Mucosa of rectum (tissue), 2 donors: ENCODE measurements around the gene UBXN11.

Source experiments
- H3K27ac ChIP-seq, 2 donors: one replicate each; pipeline ENCODE4 v1.7.0; 2013; ENCODE audit warnings: inconsistent platforms in 2 of 2, low read depth in 2 of 2, low read length in 2 of 2
- H3K27me3 ChIP-seq, 2 donors: one replicate each; pipeline ENCODE4 v1.7.0; 2013; ENCODE audit warnings: low read length in 2 of 2; ENCODE audit not compliant: control insufficient read depth in 2 of 2, insufficient read depth in 2 of 2
- H3K36me3 ChIP-seq, 2 donors: one replicate each; pipeline ENCODE4 v1.7.0; 2013; ENCODE audit warnings: low read length in 2 of 2; ENCODE audit not compliant: control insufficient read depth in 2 of 2, insufficient read depth in 2 of 2
- H3K4me1 ChIP-seq, 2 donors: one replicate each; pipeline ENCODE4 v1.7.0; 2013; ENCODE audit warnings: low read length in 2 of 2, mild to moderate bottlenecking in 1 of 2; ENCODE audit not compliant: control insufficient read depth in 2 of 2, insufficient read depth in 2 of 2
- H3K4me3 ChIP-seq, 2 donors: one replicate each; pipeline ENCODE4 v1.7.0; 2013; ENCODE audit warnings: low read length in 2 of 2
- H3K9ac ChIP-seq, 2 donors: one replicate each; pipeline ENCODE4 v1.7.0; 2013; ENCODE audit warnings: low read length in 2 of 2, low read depth in 1 of 2, mild to moderate bottlenecking in 1 of 2
- H3K9me3 ChIP-seq, 2 donors: one replicate each; pipeline ENCODE4 v1.7.0; 2013; ENCODE audit warnings: low read length in 2 of 2; ENCODE audit not compliant: control insufficient read depth in 2 of 2
- donor health status: healthy.
- donor health status: Normal muscosa, but diverticular disease.

The UBXN11 gene, protein sequence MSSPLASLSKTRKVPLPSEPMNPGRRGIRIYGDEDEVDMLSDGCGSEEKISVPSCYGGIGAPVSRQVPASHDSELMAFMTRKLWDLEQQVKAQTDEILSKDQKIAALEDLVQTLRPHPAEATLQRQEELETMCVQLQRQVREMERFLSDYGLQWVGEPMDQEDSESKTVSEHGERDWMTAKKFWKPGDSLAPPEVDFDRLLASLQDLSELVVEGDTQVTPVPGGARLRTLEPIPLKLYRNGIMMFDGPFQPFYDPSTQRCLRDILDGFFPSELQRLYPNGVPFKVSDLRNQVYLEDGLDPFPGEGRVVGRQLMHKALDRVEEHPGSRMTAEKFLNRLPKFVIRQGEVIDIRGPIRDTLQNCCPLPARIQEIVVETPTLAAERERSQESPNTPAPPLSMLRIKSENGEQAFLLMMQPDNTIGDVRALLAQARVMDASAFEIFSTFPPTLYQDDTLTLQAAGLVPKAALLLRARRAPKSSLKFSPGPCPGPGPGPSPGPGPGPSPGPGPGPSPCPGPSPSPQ

DNA sequence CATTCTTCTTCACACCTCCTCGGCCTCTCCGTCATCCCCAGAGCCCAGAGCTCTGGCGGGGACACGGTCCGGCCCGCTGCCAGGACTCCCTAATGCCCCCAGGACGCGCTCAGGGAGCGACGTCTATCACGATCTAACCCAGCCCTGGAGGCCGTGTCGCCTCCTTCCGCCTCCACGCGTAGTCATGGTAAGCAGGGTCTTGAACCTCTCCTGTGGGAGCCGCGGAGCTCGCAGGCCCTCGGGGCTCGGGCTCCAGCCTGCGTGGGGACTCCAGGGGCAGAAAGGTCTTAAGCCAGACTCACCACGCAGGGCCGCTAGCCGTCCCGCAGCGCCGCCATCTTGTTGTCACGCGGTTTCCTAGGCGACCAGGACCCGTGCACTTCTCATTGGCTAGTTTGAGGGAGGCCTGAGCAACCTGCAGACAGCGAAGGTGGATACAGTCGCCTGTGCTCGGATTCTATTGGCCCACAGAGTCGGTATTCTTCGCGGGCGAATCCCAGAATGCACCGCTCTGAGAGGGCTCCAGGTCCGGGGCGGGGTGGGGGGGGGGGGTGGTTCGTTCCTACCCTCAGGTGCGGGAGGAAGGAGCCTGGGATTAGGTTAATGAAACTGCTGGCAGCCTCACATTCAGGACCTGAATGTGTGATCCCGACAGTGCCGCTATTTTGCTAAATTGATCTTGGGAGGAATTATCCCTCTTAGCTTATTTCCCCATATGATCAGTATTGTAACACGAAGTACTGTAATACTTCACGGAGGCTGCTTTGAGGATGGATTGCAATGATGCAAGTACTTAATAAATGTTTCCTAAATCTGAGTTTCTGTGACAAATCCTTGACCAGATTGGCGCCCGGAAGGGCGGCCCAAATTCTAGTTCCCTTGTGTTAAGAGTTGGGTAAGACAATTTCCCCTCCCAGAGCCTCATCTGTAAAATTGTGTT lies at the start of gene UBXN11:
Gene UBXN11, minus strand, starts transcription at position 347 of the 940 bp plus-strand sequence. CDS start 3,753 bp downstream, outside the sequence.
- peak within 1 kb of the TSS; percentile 74 to 75 for H3K9ac ChIP-seq
- peak within 1 kb of the TSS in 1 of 2 donors; percentile 43 for H3K27ac ChIP-seq
- H3K9me3 ChIP-seq: no peaks in the 10 kb centered on the region
- H3K36me3 ChIP-seq: no peaks in the 10 kb centered on the region
- peaks cover 10 to 12% of the 10 kb centered on the region in 2 donors for H3K4me1 ChIP-seq
- H3K4me3 ChIP-seq: peak within 1 kb of the TSS; percentile 83 to 90
- H3K27me3 ChIP-seq: no peaks in the 10 kb centered on the region

DNA sequence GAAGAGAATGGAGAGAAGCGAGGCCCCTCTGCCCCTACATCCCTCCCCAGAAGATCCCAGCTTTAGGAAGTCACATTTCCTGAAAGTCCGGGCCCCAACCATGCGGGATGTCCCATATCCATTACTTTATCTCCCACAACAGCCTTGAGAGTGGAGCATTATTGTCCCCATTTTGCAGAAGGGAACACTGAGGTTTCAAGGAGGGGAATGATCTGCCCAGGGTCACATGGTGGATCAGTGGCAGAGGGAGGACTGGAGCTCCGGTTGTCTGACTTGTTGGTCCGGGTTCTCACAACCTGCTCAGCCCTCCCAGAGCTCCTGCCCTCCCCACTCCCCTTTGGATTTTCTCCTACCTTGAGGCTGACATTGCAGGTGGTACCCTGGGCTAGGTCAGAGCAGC lies 49.7 kb upstream of the UBXN11 start:
- no peaks in the 10 kb centered on the region for H3K9me3 ChIP-seq
- peak overlapping the region; percentile 56 to 65 for H3K27ac ChIP-seq
- no peaks in the 10 kb centered on the region for H3K36me3 ChIP-seq
- H3K4me1 ChIP-seq: peaks cover 53 to 68% of the 10 kb centered on the region in 2 donors
- no peak overlapping the region for H3K4me3 ChIP-seq
- H3K27me3 ChIP-seq: peaks cover 7 to 8% of the 10 kb centered on the region in 2 donors
- H3K9ac ChIP-seq: no peak overlapping the region

DNA sequence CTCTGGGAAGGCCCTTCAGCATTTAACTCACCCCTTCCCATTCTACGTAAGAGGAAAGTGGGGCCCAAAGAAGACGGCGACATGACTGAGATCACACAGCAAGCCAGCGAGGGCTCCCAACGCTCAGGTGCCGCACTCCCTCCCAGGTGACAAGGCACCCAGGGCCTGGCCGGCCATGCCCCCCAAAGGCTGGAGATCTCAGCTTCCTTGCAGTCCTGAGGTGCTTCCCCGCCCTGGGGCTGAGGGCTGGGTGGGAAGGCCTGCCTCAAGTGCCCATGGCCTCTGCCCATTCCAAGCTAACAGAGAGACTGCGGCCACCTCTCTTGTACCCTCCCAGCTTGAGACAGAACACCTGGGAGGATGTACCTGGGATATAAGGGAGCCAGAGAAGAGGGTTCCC lies 48.5 kb upstream of the UBXN11 start:
- H3K27me3 ChIP-seq: no peaks in the 10 kb centered on the region
- H3K36me3 ChIP-seq: no peaks in the 10 kb centered on the region
- H3K27ac ChIP-seq: peak overlapping the region; percentile 77 to 79
- no peaks in the 10 kb centered on the region for H3K9me3 ChIP-seq
- H3K4me3 ChIP-seq: no peak overlapping the region
- H3K4me1 ChIP-seq: peaks cover 45 to 65% of the 10 kb centered on the region in 2 donors
- peak overlapping the region; percentile 8 to 73 for H3K9ac ChIP-seq

DNA sequence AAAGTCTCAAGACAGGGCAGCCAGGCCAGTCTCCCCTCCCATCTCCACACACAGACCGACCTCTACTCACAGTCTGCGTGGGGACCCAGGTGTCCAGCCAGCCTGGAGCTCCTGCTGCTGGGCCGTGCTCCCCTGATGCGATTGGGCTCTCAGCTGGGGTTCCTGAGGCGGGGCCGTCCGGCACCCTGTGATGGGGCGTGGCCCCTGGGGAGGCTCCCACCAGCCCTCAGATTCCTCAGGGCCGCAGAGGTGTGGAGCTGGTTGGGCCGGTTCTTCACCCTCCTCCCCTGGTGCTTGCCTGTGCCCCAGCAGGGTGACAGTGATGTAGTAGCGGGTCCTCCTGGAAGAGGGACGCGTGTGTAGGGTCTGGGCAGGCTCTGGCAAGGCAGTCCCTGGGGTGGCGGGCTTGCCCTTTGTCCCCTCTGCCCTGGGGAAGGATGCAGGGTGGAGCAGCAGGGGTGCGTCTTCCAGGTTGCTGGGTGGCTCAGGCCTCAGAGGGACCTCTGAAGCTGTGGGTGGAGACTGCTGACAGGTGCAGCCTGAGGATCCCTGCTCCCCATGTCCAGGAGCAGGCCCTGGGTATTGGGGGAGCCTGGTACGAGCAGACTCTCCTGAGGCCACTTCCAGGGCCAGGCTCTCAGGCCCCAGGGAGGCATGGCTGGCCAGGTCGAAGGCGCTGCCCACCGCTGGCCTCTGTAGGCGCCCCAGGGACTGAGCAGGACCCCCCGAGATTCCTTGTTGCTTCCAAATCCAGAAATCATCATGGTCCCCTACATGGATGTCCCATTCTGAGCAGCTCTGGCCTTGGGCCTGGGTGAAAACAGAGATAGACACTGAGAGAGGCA lies 47.8 kb upstream of the UBXN11 start, which contains the start of gene CRYBG2:
Gene CRYBG2, minus strand, starts transcription at position 155 of the 845 bp plus-strand sequence. CDS start 7,473 bp downstream, outside the sequence.
- H3K27ac ChIP-seq: peak within 1 kb of the TSS; percentile 77 to 79
- H3K4me1 ChIP-seq: peaks cover 41 to 59% of the 10 kb centered on the region in 2 donors
- no peaks in the 10 kb centered on the region for H3K27me3 ChIP-seq
- H3K9ac ChIP-seq: peak within 1 kb of the TSS; percentile 8 to 73
- H3K4me3 ChIP-seq: peak within 1 kb of the TSS; percentile 52 to 61
- H3K9me3 ChIP-seq: no peaks in the 10 kb centered on the region
- no peaks in the 10 kb centered on the region for H3K36me3 ChIP-seq

DNA sequence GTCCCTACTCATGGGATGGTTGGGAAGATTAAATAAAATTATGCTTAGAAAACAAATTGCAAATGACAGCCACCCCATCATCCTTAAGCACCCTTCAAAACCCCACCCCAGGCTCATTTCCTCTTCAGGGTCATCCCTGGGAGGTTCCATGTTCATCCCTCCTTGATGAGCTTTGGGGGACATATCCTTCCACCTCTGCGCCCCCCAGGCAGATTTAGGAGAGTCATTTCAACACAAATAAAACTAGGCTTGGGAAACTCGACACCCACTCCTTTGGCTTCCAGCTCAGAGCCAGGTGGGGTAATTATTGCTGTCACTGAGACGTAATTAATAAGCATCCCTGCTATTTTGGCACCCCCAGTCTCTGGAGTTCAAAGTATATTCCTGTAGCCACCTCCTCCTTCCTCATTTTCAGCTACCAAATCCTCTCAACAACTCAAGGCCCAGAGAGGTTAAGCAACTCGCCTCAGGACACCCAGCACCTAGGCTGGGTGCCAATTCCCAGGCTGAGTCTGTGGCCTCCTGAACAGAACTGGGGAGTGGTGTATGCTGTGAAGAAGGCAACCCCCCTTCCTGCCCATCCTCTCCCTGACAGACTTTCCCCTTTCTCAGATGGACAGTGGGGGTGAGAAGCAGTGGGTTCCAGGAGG lies 46.9 kb upstream of the UBXN11 start:
- Histone ChIP-seq H3K9ac (peak overlapping the region in 1 of 2 donors; percentile 73), H3K4me3 (peak overlapping the region; percentile 52 to 61), H3K9me3 (no peaks in the 10 kb centered on the region), H3K27ac (peak overlapping the region; percentile 77 to 79), H3K4me1 (peaks cover 34 to 50% of the 10 kb centered on the region in 2 donors), H3K27me3 (no peaks in the 10 kb centered on the region), H3K36me3 (no peaks in the 10 kb centered on the region)

DNA sequence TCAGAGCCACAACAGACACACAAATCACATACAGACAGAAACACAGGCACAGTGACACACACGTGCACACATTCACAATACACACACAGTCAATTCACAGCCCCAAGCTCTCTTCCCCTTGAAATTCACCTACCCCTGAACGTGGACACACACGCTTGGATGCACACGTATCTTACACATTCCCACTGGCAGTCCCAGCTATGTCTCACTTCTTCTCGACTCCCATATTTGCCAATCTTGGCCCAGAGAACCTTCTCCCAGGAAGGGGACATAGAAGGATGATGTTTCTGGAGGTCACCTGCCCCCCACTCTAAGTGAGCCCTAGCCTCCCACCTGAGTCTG lies 45.9 kb upstream of the UBXN11 start:
- no peaks in the 10 kb centered on the region for H3K9me3 ChIP-seq
- H3K36me3 ChIP-seq: no peaks in the 10 kb centered on the region
- H3K4me1 ChIP-seq: peaks cover 34 to 44% of the 10 kb centered on the region in 2 donors
- peak overlapping the region; percentile 5 to 39 for H3K9ac ChIP-seq
- H3K27me3 ChIP-seq: no peaks in the 10 kb centered on the region
- peak overlapping the region; percentile 10 to 45 for H3K4me3 ChIP-seq
- peak overlapping the region; percentile 17 to 79 for H3K27ac ChIP-seq

DNA sequence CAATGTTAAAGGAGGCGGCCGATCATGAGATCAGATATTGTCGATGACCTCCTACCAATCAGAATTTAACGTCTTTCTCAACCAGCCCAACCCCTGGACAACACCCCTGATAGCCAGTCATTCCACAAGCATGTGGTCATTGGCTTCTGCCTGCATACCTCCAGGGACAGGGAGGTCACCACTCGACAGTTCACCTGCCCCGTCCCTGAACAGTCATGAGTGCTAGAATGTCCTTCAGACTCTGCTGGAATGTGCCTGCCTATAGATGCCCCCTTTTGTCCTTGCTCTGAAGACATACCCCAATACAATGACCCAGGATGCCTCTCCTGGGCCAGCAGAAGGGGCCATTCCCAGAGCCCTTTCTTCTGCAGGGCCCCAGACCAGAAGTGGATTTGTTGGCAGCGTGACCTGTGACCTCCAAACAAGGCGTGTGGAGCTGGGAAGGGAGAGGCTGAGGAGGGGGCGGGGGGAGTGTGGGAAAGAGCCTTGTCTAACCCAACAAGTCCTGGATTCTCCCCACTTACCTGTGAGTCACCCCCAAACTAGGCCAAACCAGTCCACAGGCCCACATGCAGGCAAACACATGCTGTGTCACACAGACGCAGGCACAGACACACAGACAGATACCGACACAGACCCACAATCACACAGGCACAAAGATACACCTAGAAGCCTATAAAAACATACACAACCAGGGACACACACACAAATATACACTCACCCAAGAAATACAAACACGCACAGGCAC lies 45.3 kb upstream of the UBXN11 start:
- H3K4me3 ChIP-seq: peak overlapping the region; percentile 10 to 28
- no peaks in the 10 kb centered on the region for H3K36me3 ChIP-seq
- peak overlapping the region; percentile 61 to 83 for H3K27ac ChIP-seq
- H3K9me3 ChIP-seq: no peaks in the 10 kb centered on the region
- no peaks in the 10 kb centered on the region for H3K27me3 ChIP-seq
- peak overlapping the region; percentile 5 to 39 for H3K9ac ChIP-seq
- peaks cover 31 to 41% of the 10 kb centered on the region in 2 donors for H3K4me1 ChIP-seq

DNA sequence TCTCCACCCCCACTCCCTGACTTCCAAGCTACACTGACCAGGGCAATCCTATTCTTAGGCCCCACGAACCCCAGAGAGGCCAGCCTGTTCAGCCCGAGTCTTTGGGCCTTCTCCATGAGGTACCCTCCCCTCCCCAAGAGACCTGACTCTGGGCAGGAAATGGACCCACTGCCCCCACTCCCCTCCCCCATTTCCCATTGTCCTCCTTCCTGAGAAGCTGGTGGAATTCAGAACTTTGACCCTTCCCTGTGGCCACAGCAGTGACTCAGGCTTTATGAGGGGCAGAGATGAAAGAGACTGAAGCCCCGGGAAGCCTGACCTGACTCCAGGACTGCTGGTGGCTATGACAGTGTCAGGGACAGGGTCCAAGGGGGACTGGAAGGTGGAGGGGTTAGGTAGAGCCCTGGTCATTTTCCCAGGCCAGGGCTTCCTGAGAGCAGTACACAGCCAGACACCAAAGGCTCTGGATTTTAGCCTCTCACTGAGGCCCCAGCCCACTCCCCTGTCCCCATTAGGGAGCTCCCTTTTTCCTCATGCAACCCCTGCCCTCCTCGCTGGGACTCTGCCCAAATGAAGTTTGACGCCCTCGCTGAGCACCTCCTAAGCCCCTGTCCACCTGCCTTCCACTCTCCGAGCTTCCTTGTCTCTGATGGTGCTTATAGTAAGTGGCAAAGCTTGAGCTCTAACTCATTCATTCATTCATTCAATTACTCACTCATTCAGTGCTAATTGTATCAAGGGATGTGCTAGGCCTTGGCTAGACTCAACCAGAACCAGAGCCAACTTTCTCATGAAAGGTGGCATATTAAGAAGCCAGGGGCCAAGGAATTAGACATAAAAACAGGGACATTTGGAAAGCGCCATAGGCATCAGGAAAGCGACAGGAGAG lies 44.5 kb upstream of the UBXN11 start:
- Histone ChIP-seq H3K36me3 (no peaks in the 10 kb centered on the region), H3K4me3 (peak overlapping the region; percentile 37 to 38), H3K9me3 (no peaks in the 10 kb centered on the region), H3K27ac (peak overlapping the region; percentile 61 to 83), H3K27me3 (no peaks in the 10 kb centered on the region), H3K9ac (peak overlapping the region; percentile 32 to 47), H3K4me1 (peaks cover 26 to 32% of the 10 kb centered on the region in 2 donors)
